Measurements from ENCODE around the gene INSIG1.
A peak's percentile ranks its signal among the peaks of the same experiment; 100 is the strongest.

The INSIG1 gene

GRCh38 chr7:155285423-155285822, 12.3 kb upstream of the INSIG1 start:
- no peak for DNase-seq (ENCODE audit: low spot score)

- DNase-seq (ENCODE audit: low spot score): no peak
These were observed 11.8 kb upstream of the INSIG1 start for GRCh38 chr7:155285833-155286232.

- DNase-seq (ENCODE audit: low spot score): no peak
These were observed 11.0 kb upstream of the INSIG1 start for GRCh38 chr7:155286686-155287085.

GRCh38 chr7:155287284-155287935, 10.3 kb upstream of the INSIG1 start:
- DNase-seq (ENCODE audit: low spot score): no peak

- no peak for DNase-seq (ENCODE audit: low spot score)
These were observed 9.6 kb upstream of the INSIG1 start for GRCh38 chr7:155288055-155288454.

- peak; percentile 77 for DNase-seq (ENCODE audit: low spot score)
These were observed 8.6 kb upstream of the INSIG1 start for GRCh38 chr7:155289107-155289506.

- DNase-seq (ENCODE audit: low spot score): no peak
These were observed 7.7 kb upstream of the INSIG1 start for GRCh38 chr7:155289949-155290501.

- DNase-seq (ENCODE audit: low spot score): no peak
These were observed 6.6 kb upstream of the INSIG1 start for GRCh38 chr7:155291045-155291530.

- DNase-seq (ENCODE audit: low spot score): no peak
These were observed 5.9 kb upstream of the INSIG1 start for GRCh38 chr7:155291729-155292128.

- DNase-seq (ENCODE audit: low spot score): no peak
These were observed 4.9 kb upstream of the INSIG1 start for GRCh38 chr7:155292680-155293226.

GRCh38 chr7:155293721-155294510, 3.8 kb upstream of the INSIG1 start:
- DNase-seq (ENCODE audit: low spot score): no peak

- DNase-seq (ENCODE audit: low spot score): no peak
These were observed 3.2 kb upstream of the INSIG1 start for GRCh38 chr7:155294511-155294778.

GRCh38 chr7:155295511-155295910, 2.2 kb upstream of the INSIG1 start:
- no peak for DNase-seq (ENCODE audit: low spot score)

- no peak for DNase-seq (ENCODE audit: low spot score)
These were observed 1.5 kb upstream of the INSIG1 start for GRCh38 chr7:155296006-155296787.

- DNase-seq (ENCODE audit: low spot score): no peak
These were observed 726 bp upstream of the INSIG1 start for GRCh38 chr7:155296788-155297516.

GRCh38 chr7:155298288-155298833, 683 bp downstream of the INSIG1 start:
- no peak for DNase-seq (ENCODE audit: low spot score)

GRCh38 chr7:155298834-155299534, 1.3 kb downstream of the INSIG1 start:
- peak; percentile 94 for DNase-seq (ENCODE audit: low spot score)

- peak; percentile 52 for DNase-seq (ENCODE audit: low spot score)
These were observed 2.0 kb downstream of the INSIG1 start for GRCh38 chr7:155299535-155300202.

GRCh38 chr7:155300641-155301452, 3.2 kb downstream of the INSIG1 start:
- DNase-seq (ENCODE audit: low spot score): no peak

All from D341Med (cell line).